NCI-H748 (cell line): Measurements from ENCODE around the gene PCDHAC2.

Experiments
- DNase-seq: peaks from one replicate; lab custom pipeline; 2025; ENCODE audit not compliant: unreplicated experiment; lab: John Stamatoyannopoulos, UW

The PCDHAC2 gene

GRCh38 chr5:140988100-140988499 lies 21.8 kb downstream of the PCDHAC2 start:
- DNase-seq, result peak; percentile 18

- no peak for DNase-seq
Observed at GRCh38 chr5:140988608-140989007, 22.3 kb downstream of the PCDHAC2 start.

DNA sequence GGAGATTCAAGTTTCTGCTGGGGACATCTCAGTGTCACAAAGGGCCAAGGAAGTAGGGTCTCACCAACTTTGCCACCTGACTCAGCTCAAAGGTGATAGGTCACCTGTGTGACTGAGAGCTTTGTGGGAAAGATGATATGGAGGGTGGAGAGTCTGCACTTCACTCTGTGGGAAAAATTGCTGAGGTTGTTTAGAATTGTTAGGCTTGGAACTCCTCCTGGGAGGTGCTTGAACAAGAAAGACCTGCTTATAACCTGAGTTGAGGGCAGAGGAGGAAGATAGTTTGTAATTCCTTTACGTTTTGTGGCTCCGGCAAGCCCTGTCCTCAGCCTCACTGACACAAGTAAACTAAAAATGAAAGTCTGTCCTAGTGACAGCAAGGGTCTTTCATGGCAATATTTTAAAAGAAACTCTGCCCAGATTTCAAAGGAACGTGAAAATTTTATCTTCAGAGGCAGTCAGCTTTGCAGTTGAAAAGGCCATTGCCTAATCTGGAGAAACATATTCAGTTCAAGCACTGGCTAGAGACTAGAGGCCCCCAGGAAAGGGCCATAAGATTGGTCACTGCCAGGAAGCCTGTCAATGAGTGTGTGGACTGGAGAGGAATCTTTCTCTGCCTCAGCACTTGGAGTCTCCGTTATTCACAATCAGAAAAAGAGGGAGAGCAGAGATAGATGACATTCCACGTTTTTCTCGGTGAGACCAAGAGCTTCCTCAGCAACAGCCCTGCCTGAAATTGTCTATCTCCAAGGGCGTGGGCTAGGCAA lies 23.2 kb downstream of the PCDHAC2 start:
- DNase-seq, result no peak

DNA sequence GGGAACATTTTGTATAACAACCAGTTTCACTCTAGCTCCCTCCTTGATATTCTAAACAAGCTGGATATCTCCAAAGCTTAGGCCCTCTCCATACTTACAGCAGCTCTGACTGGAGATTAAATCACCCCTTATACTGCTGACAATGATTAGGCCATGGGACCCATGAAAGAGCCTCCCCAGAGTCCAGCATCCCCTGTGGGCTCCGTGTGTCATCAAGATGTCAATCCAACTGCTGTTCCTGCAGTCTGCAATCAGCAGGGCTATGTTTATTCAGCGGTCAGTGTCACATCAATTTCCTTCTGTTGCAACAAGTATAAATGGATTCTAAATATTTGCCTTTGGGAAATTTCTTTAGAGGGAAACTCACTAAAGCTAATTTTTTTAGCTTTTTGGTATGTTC lies 26.6 kb downstream of the PCDHAC2 start:
- peak; percentile 25 for DNase-seq

DNA sequence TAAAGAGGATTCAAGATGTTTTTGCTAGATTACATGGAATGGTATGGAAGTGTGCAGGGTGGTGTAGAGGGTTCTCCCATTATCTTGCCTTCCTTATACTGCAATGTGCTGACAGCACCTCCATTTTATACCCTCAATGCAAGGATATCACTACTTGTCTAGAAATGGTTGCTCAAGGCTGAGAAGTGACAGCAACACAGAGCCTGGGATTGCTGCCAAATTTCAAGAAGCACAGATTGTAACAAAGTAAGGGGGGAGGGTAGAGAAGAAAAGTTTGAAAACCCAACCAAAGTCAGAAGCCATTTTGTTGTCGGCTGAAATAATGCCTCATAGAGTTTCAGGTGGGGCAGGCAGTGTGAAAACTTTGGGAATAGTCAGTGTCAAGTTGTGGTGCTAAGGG lies 29.8 kb downstream of the PCDHAC2 start:
- DNase-seq, result no peak

- DNase-seq, result no peak
Observed at GRCh38 chr5:140998921-140999410, 32.7 kb downstream of the PCDHAC2 start.

- DNase-seq, result peak; percentile 82
Observed at GRCh38 chr5:141001446-141001843, 35.2 kb downstream of the PCDHAC2 start.

GRCh38 chr5:141001844-141002604 lies 35.7 kb downstream of the PCDHAC2 start:
- peak; percentile 90 for DNase-seq

- no peak for DNase-seq
Observed at GRCh38 chr5:141002605-141002965, 36.3 kb downstream of the PCDHAC2 start.

GRCh38 chr5:141003031-141003430 lies 36.8 kb downstream of the PCDHAC2 start:
- DNase-seq, result no peak

GRCh38 chr5:141003791-141004611 lies 37.7 kb downstream of the PCDHAC2 start:
- DNase-seq, result peak; percentile 86

- no peak for DNase-seq
Observed at GRCh38 chr5:141007791-141008190, 41.5 kb downstream of the PCDHAC2 start.

DNA sequence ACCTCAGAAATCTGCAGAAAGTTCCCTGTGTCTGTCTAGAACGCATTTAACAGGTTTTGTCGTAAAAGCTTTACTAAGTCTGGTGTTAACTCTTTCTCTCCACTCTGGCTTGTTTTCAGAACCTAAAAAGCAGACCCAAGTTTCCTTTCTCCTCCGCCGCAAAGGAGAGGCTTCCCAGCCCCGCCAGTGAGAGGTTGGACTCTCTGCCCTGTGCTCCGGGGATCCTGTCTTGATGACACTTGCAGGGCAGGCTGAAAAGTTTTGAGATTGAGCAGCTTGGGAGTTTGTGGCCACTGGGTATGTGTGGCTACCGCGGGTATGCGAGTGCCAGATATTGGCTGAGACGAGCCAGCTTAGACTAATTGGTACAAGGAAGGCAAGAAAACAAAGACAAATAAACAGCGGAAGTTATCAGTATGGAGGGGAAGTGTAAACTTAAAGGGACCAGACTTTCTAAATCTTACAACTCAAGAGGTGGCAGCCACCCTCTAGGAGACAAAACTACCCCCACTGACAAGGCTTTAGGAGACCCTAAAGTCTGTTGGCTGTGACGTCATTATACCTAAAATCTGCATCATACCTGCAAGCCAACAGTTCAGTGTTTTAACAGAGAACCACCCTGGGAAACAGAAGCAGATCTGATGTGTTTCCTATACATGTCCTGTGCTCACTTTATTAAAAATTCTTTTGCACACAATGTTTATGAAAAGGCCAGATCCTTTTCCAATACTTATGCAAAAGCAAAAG lies 43.9 kb downstream of the PCDHAC2 start:
- no peak for DNase-seq

GRCh38 chr5:141017943-141018342 lies 51.7 kb downstream of the PCDHAC2 start:
- DNase-seq, result no peak
